VCaP (cell line): ENCODE results near the gene FMO1.

Experiments used
- H3K27ac ChIP-seq: fragments of 450-650 bp; 2 replicates; pipeline ENCODE4 v1.5.1; 2017
- TF ChIP-seq, protein P1 (sequence below): fragments of 450-650 bp; conservative IDR thresholded peaks from 2 replicates; pipeline ENCODE4 v1.5.1; 2017; ENCODE audit warnings: mild to moderate bottlenecking, moderate library complexity

FMO1 gene

DNA sequence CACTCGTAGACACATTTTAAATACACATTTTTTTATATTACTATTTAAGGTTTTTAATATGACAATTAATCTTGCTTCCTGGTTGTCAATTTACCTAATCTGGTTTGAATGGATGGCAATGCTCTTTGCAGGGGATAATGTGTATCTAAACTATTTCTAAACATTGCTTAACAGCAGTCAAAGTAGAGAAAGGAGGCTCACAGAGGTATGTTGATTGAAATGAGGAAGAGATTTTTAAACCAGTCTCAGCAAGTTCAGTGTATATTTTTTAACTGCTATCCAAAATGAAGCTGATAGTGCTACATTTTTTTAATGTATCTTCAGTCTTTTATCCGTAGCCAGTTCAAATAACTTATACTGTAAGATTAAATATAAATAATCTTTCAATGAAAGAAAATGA is 17.4 kb downstream of the FMO1 start:
- TF ChIP-seq, protein P1, sequence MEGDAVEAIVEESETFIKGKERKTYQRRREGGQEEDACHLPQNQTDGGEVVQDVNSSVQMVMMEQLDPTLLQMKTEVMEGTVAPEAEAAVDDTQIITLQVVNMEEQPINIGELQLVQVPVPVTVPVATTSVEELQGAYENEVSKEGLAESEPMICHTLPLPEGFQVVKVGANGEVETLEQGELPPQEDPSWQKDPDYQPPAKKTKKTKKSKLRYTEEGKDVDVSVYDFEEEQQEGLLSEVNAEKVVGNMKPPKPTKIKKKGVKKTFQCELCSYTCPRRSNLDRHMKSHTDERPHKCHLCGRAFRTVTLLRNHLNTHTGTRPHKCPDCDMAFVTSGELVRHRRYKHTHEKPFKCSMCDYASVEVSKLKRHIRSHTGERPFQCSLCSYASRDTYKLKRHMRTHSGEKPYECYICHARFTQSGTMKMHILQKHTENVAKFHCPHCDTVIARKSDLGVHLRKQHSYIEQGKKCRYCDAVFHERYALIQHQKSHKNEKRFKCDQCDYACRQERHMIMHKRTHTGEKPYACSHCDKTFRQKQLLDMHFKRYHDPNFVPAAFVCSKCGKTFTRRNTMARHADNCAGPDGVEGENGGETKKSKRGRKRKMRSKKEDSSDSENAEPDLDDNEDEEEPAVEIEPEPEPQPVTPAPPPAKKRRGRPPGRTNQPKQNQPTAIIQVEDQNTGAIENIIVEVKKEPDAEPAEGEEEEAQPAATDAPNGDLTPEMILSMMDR, result no peak
- H3K27ac ChIP-seq, result no peak overlapping the region

DNA sequence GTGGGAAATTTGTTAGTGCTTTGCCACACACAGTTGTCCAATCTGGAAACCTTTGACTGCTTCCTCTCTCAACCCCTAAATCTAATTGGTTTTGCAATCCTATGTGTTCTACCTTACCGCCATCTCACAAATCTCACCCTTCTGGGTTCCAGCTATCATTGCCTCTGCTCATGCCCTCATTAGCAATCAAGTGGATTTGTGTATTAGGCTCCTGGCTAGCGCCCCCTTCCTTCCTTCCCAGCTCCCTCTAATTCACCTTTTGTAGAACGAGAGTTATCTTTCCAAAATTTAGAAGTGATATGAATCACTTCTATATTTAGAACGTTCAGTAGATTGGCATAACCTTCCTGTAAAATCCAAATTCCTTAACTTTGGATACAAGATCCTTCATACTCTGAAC is 18.6 kb downstream of the FMO1 start:
- H3K27ac ChIP-seq, result no peak overlapping the region
- TF ChIP-seq, protein P1, result no peak

DNA sequence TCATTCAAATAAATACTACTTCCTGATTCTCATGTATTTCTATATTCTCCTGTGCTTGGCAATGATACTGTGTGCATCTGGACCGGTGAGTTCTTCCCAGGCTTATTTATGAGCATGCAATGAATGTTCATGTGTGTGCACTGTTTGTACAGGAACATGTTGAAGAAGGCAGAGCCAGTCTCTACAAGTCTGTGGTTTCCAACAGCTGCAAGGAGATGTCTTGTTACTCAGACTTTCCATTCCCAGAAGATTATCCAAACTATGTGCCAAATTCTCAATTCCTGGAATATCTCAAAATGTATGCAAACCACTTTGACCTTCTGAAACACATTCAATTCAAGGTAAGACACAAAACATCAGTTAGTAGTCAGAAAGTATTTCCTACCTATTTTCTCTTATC is 19.1 kb downstream of the FMO1 start:
- TF ChIP-seq, protein P1, result no peak
- H3K27ac ChIP-seq, result no peak overlapping the region

DNA sequence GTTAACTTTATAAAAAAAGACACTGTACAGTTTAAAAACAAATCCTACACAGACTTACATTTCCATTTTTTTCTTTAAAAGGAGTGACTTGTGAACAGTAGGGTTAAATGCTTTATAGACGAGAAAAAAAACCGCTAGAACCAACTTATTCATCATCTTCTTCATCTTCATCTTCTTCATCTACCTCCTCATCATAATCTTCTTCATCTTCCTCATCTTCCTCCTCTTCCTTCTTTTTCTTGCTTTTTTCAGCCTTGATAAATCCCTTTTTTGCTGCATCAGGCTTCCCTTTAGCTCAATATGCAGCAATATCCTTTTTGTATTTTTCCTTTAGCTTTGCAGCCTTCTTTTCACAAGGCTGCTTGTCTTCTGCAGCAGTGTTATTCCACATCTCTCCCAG is 22.5 kb downstream of the FMO1 start:
- H3K27ac ChIP-seq, result no peak overlapping the region
- TF ChIP-seq, protein P1, result no peak

- TF ChIP-seq, protein P1, result no peak
- H3K27ac ChIP-seq, result no peak overlapping the region
Observed at GRCh38 chr1:171277534-171277933, 29.2 kb downstream of the FMO1 start.

GRCh38 chr1:171279234-171279633 is 30.9 kb downstream of the FMO1 start:
- TF ChIP-seq, protein P1, result no peak
- H3K27ac ChIP-seq, result no peak overlapping the region

- TF ChIP-seq, protein P1, result no peak
- H3K27ac ChIP-seq, result no peak overlapping the region
Observed at GRCh38 chr1:171279678-171280077, 31.4 kb downstream of the FMO1 start.

DNA sequence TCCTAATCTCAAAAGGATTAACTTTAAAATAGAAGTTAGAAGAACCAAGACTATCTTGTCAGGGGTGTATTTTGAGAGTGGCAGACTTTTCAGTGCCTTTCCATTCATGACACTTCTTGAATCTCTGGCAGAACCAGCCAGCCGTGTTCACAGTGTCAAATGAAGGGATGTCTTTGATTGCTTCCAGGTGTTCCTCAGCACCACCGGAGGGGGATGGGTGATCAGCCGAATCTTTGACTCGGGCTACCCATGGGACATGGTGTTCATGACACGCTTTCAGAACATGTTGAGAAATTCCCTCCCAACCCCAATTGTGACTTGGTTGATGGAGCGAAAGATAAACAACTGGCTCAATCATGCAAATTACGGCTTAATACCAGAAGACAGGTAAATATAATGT is 32.3 kb downstream of the FMO1 start:
- TF ChIP-seq, protein P1, result no peak
- H3K27ac ChIP-seq, result no peak overlapping the region
